Fibroblast of upper back skin (primary cell): Measurements from ENCODE around the gene DLG3.

Source experiments
- DNase-seq: peaks from one replicate; pipeline ENCODE4 v3.0.0-alpha.2; 2013

DLG3 gene

GRCh38 chrX:70527610-70528345 lies 83.1 kb downstream of the DLG3 start:
- DNase-seq: no peak

DNA sequence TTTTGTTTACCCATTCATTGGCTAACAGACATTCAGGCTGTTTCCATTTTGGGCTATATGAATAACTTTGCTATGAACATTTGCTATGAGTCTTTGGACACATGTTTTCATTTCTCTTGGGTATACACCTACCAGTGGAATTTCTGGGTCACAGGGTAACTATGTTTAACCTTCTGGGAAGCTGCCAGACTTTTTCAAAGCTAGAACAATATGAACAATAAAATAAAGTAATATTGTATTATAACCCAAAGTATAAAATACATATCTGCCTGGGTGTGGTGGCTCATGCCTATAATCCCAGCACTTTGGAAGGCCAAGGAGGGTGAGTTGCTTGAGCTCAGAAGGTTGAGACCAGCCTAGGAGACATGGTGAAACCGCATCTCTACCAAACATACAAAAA lies 90.6 kb downstream of the DLG3 start:
- no peak for DNase-seq

DNA sequence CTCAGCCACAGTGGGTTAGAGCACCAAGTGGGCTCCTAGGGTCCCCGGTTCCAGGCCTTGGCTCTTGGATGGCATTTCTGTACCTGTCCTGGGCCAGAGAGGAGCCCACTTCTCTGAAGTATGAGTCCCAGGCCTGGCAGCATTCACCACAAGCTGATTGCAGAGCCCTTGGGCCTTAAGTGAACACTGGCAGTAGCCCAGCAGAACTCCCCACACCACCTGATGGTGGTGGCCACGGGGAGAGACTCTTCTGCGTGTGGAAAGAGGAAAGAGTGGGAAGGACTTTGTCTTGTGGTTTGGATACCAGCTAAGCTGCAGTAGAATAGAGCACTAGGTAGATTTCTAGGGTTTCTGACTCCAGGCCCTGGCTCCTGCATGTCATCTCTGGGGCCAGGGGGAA lies 104.8 kb downstream of the DLG3 start:
- no peak for DNase-seq

DNA sequence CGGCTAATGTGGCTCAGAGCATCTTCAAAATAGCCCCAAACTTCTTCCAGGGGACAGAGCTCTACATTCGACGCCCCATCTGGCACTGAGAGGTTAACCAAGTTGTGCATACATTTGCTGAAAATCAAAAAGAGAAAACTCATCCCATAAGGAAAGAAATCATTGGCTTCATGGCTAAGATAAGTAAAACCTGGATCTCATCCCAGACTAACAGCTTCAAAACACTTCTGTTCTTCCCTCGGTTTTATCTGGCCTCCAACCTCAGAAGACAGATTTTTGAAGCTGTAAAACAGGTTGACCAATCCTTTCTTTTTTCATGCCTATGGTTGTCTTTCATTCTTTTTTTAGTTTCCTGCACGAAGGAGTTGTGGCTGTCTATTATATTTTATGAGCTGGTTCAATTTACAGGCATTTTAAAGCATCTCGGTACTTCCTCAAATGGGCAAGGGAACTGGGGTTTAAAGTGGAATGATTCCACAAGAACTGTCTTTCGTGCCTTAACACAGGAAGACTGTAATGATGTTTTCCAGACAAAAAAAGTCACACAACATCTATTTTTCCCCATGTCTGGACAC lies 107.6 kb downstream of the DLG3 start:
- DNase-seq: peak; percentile 1

- DNase-seq: no peak
Observed at GRCh38 chrX:70553516-70553915, 108.9 kb downstream of the DLG3 start.

DNA sequence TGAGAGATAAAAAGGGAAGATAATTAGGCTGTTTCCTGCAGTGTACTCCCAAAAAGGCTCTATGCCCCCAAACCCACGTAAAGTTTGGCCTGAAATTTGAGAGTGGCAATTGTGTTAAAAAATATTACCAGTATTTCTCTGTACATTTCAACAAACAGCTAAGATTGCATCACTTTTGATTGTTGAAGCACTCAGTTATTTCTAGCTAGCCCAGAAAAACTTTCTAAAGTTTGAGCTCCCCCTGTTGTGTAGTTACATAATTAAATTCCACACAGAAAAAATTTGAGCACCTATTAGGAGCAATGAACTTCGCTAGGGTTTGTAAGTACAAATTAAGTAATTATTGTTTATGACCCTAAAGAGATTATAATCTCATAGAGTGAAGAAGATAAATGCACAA lies 109.4 kb downstream of the DLG3 start:
- peak; percentile 57 for DNase-seq

DNA sequence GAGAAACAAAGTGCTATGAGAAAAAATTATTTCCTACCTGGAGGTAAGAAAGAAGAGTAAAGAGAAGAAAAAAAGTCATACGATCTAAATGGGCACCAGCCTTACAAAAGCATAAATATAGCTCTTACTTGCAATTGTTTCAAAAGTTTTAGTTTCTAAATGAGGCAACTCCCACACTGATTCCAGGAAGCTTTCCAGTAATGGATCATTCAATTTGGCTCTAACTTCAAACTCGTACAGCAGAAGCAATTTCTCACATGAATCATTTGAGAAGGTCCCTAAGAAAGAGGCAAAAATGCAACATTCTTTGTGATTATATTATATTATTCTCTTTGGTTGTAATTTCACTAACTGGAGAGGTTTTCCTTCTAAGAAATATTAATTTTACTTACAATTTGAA lies 109.9 kb downstream of the DLG3 start:
- peak; percentile 33 for DNase-seq

DNA sequence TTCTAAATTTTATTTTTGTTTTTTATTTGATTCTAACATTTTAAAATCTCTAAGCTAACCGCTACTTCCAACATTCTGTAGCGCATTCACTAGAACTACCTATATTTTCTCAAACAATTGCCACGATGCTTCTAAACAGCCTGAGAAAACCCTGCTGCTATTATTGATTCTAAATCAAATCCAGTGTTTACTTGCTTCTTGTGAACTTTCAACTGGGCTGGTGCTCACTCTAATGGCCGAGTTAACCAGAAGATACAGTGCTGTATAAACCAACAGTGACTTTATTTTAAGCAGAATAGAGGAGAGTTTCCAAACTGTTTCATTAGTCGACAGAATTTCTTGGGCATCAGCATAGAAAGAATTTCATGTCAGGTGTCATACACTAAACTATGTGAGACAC lies 110.3 kb downstream of the DLG3 start:
- no peak for DNase-seq
